T-helper 17 cell (primary cell): ENCODE results near the gene CCDC6. TPM values are rescaled to one million over a fixed set of nuclear protein-coding genes. Genes with fewer than 3 reads are reported as not detected.
"Not testable (repeated sequence)": the region's sequence is repeated elsewhere in the genome, so short reads cannot be mapped to it uniquely, and the experiment has no call there.

Experiments used
- ATAC-seq: fragments of 150-1000 bp; cut with Tn5 transposase; 2 replicates; pipeline ENCODE4 v1.10.0; 2021; ENCODE audit warnings: mild to moderate bottlenecking, moderate library complexity
- DNase-seq, 3 donors: peaks; one replicate each; pipeline versions ENCODE4 v3.0.0 to v3.0.0-alpha.2; 2020 to 2021
- H3K9me3 ChIP-seq: one replicate; pipeline ENCODE4 v1.7.0; 2013; ENCODE audit warnings: low read length, mild to moderate bottlenecking; ENCODE audit not compliant: control insufficient read depth, poor library complexity, severe bottlenecking
- H3K27ac Mint-ChIP-seq: one replicate; pipeline ENCODE4 v1.8.0; 2022; ENCODE audit warnings: mild to moderate bottlenecking, moderate library complexity, mixed read lengths
- H3K27me3 Mint-ChIP-seq: one replicate; pipeline ENCODE4 v1.8.0; 2022; ENCODE audit warnings: mixed read lengths
- H3K36me3 Mint-ChIP-seq: one replicate; pipeline ENCODE4 v1.8.0; 2022; ENCODE audit warnings: low read depth, mixed read lengths
- H3K4me1 Mint-ChIP-seq: one replicate; pipeline ENCODE4 v1.8.0; 2022; ENCODE audit warnings: mild to moderate bottlenecking, mixed read lengths
- H3K4me3 Mint-ChIP-seq: one replicate; pipeline ENCODE4 v1.8.0; 2022; ENCODE audit warnings: mild to moderate bottlenecking, moderate library complexity, mixed read lengths
- total RNA-seq, 4 donors: library from RNA in 2 of 4; stranded (reverse) in 2 of 4; gene quantifications; one replicate each; pipeline ENCODE4 v1.2.3 and lab custom pipeline; 2022 to 2026

CCDC6 gene
- total RNA-seq, 2 donors from 2014 or later: 25.3 to 27.0 TPM

GRCh38 chr10:59771162-59771807 is 135.1 kb downstream of the CCDC6 start:
- H3K36me3 Mint-ChIP-seq: no peaks in the 10 kb centered on the region
- DNase-seq: no peak
- H3K4me3 Mint-ChIP-seq: no peak overlapping the region
- no peaks in the 10 kb centered on the region for H3K4me1 Mint-ChIP-seq
- no peaks in the 10 kb centered on the region for H3K9me3 ChIP-seq
- H3K27ac Mint-ChIP-seq: no peak overlapping the region
- no peaks in the 10 kb centered on the region for H3K27me3 Mint-ChIP-seq
- ATAC-seq: no peak

- ATAC-seq: no peak
- Mint-ChIP-seq H3K27ac (no peak overlapping the region), H3K4me1 (no peaks in the 10 kb centered on the region)
These were observed 135.7 kb downstream of the CCDC6 start for GRCh38 chr10:59770689-59771088.

GRCh38 chr10:59762505-59762904 is 143.9 kb downstream of the CCDC6 start:
- H3K27ac Mint-ChIP-seq: no peak overlapping the region
- no peaks in the 10 kb centered on the region for H3K4me1 Mint-ChIP-seq
- ATAC-seq (no peak), DNase-seq (no peak)
- peaks cover 2% of the 10 kb centered on the region for H3K36me3 Mint-ChIP-seq
- no peak overlapping the region for H3K4me3 Mint-ChIP-seq
- H3K27me3 Mint-ChIP-seq: no peaks in the 10 kb centered on the region
- H3K9me3 ChIP-seq: no peaks in the 10 kb centered on the region

More at GRCh38 chr10:59770689-59771088, 135.7 kb downstream of the CCDC6 start:
- Mint-ChIP-seq H3K27me3 (no peaks in the 10 kb centered on the region), H3K36me3 (no peaks in the 10 kb centered on the region), H3K4me3 (no peak overlapping the region)
- no peak for DNase-seq
- H3K9me3 ChIP-seq: no peaks in the 10 kb centered on the region

- Mint-ChIP-seq H3K27me3 (peaks cover 6% of the 10 kb centered on the region), H3K27ac (no peak overlapping the region), H3K4me3 (no peak overlapping the region), H3K36me3 (no peaks in the 10 kb centered on the region), H3K4me1 (peaks cover 2% of the 10 kb centered on the region)
- H3K9me3 ChIP-seq: no peaks in the 10 kb centered on the region
- DNase-seq (no peak), ATAC-seq (no peak)
These were observed 148.4 kb downstream of the CCDC6 start for GRCh38 chr10:59757966-59758365.

- ATAC-seq (no peak), DNase-seq (no peak)
- Mint-ChIP-seq H3K27ac (no peak overlapping the region), H3K27me3 (peaks cover 21% of the 10 kb centered on the region), H3K4me1 (peaks cover 2% of the 10 kb centered on the region), H3K4me3 (no peak overlapping the region), H3K36me3 (no peaks in the 10 kb centered on the region)
- no peaks in the 10 kb centered on the region for H3K9me3 ChIP-seq
These were observed 151.4 kb downstream of the CCDC6 start for GRCh38 chr10:59754951-59755350.

DNA sequence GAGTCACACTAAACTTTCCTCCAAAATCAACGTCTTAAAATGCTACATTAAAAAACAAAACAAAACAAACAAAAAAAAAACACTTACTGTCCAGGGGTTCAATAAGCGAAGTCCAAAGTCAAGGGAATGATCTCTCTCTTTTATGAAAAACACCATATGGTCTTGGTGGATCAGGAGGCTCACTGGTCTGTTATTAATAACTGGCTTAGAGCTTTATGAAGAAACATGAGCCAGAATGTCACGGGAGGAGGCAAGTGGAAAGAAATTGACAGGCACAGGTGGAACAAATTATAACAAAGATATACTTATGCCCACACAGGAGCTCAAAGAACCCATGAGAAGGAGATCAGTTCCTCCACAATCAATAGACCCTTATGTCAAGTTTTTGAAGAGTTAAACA is 153.1 kb downstream of the CCDC6 start, which contains the start of gene MRLN:
MRLN (minus strand) TSS at position 189 of the 400 bp plus-strand sequence.
- H3K4me3 Mint-ChIP-seq: no peak within 1 kb of the TSS
- DNase-seq (no peak), ATAC-seq (no peak)
- no peak within 1 kb of the TSS for H3K27ac Mint-ChIP-seq
- no peaks in the 10 kb centered on the region for H3K36me3 Mint-ChIP-seq
- H3K4me1 Mint-ChIP-seq: peaks cover 2% of the 10 kb centered on the region
- H3K27me3 Mint-ChIP-seq: peaks cover 31% of the 10 kb centered on the region
- no peaks in the 10 kb centered on the region for H3K9me3 ChIP-seq

DNA sequence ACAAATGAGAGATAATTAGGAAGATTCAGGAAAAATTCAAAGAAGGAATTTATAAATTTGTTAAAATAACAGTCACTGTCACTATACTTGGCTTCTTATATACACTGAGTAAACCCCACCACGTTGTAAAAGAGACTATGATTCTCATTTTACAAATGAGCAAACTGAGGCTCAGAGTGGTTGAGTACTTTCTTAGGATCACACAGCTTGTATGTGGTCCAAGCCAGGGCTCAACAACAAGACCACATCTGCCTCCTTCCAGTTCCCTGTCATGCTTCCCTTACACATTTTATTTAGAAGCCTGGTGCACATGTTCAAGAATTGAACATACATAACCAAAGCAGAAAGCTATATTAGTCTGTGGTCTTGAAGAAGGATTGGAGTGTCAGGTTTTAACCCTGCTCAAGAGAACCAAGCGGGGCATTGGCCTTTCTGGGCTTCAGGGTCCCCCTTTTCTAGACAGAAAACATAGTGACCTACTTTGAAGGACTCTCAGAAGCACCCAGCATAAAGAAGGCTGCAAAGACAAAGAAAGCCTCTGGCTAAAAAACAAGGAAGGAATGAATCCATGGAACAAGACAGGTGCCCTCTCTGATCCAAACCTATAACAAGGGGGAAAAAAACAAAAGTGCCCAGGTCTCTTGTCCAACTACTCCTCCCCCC is 153.9 kb downstream of the CCDC6 start:
- Mint-ChIP-seq H3K36me3 (no peaks in the 10 kb centered on the region), H3K27ac (no peak overlapping the region), H3K4me1 (peaks cover 2% of the 10 kb centered on the region), H3K27me3 (peaks cover 40% of the 10 kb centered on the region), H3K4me3 (no peak overlapping the region)
- no peaks in the 10 kb centered on the region for H3K9me3 ChIP-seq
- ATAC-seq: no peak
- DNase-seq: no peak

GRCh38 chr10:59750155-59750945 is 156.0 kb downstream of the CCDC6 start:
- ATAC-seq: no peak
- Mint-ChIP-seq H3K27me3 (peaks cover 44% of the 10 kb centered on the region), H3K36me3 (no peaks in the 10 kb centered on the region), H3K4me1 (peaks cover 2% of the 10 kb centered on the region), H3K27ac (no peak overlapping the region), H3K4me3 (no peak overlapping the region)
- no peaks in the 10 kb centered on the region for H3K9me3 ChIP-seq
- DNase-seq: no peak

DNA sequence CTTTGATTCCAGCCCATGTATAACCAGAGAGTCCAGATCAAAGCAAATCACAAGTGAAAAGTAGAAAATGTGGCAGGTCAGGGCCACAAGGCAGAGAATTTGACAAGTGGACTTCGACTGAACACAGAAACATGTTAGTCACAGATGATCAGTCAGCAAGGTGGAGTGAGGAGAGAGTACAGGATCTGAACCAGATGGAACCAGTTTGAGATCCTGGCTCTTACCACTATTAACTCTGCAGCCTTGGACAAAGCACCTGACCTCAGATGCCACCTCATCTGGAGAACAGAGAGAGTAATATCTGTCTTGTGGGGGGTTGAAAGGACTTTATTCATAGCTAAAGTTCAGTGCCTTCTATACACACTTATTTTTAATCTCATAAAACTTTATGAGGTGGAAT is 157.5 kb downstream of the CCDC6 start:
- no peak for ATAC-seq

GRCh38 chr10:59745163-59745650 is 161.1 kb downstream of the CCDC6 start:
- Mint-ChIP-seq H3K4me1 (no peaks in the 10 kb centered on the region), H3K4me3 (no peak overlapping the region), H3K27ac (no peak overlapping the region), H3K36me3 (no peaks in the 10 kb centered on the region), H3K27me3 (peaks cover 29% of the 10 kb centered on the region)
- ATAC-seq (no peak), DNase-seq (no peak)
- no peaks in the 10 kb centered on the region for H3K9me3 ChIP-seq

More for the DNA sequence above, 157.5 kb downstream of the CCDC6 start:
- no peaks in the 10 kb centered on the region for H3K9me3 ChIP-seq
- Mint-ChIP-seq H3K4me1 (peaks cover 2% of the 10 kb centered on the region), H3K27me3 (peaks cover 44% of the 10 kb centered on the region), H3K4me3 (no peak overlapping the region), H3K36me3 (no peaks in the 10 kb centered on the region), H3K27ac (no peak overlapping the region)
- DNase-seq: no peak

GRCh38 chr10:59744762-59745161 is 161.6 kb downstream of the CCDC6 start:
- H3K27ac Mint-ChIP-seq, DNase-seq, H3K4me3 Mint-ChIP-seq, H3K36me3 Mint-ChIP-seq, H3K9me3 ChIP-seq, H3K4me1 Mint-ChIP-seq, ATAC-seq: not testable (repeated sequence)
- peaks cover 28% of the 10 kb centered on the region for H3K27me3 Mint-ChIP-seq

DNA sequence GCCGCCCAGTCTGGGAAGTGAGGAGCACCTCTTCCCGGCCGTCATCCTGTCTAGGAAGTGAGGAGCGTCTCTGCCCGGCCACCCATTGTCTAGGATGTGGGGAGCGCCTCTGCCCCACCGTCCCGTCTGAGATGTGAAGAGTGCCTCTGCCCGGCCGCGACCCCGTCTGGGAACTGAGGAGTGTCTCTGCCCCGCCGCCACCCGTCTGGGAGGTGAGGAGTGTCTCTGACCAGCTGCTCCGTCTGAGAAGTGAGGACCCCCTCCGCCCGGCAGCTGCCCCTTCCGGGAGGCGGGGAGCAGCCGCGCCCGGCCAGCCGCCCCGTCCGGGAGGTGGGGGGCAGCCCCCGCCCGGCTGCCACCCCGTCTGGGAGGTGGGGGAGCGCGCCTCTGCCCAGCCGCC is 162.2 kb downstream of the CCDC6 start:
- H3K4me1 Mint-ChIP-seq, ATAC-seq, H3K4me3 Mint-ChIP-seq, H3K36me3 Mint-ChIP-seq, H3K9me3 ChIP-seq, H3K27ac Mint-ChIP-seq, DNase-seq: not testable (repeated sequence)
- H3K27me3 Mint-ChIP-seq: peaks cover 23% of the 10 kb centered on the region

DNA sequence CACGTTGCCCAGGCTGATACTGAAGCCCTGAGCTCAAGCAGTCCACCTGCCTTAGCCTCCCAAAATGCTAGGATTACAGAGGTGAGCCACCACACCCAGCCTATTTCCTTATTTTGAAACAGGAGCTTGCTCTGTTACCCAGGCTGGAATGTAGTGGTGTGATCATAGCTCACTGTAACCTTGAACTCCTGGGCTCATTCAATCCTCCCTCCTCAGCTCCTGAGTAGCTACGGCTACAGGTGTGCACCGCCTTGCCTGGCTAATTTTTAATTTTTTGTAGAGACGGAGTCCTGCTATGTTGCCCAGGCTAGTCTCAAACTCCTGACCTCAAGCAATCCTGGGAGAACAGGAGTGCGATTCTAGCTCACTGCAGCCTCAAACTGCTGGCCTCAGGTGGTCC is 164.8 kb downstream of the CCDC6 start:
- no peak for ATAC-seq
- Mint-ChIP-seq H3K27ac (no peak overlapping the region), H3K27me3 (peaks cover 12% of the 10 kb centered on the region), H3K4me3 (no peak overlapping the region), H3K4me1 (no peaks in the 10 kb centered on the region), H3K36me3 (no peaks in the 10 kb centered on the region)
- no peak for DNase-seq
- no peaks in the 10 kb centered on the region for H3K9me3 ChIP-seq
